ENCODE data around the gene EIF4A3.
A peak's percentile ranks its signal among the peaks of the same experiment; 100 is the strongest.

EIF4A3 gene

DNA sequence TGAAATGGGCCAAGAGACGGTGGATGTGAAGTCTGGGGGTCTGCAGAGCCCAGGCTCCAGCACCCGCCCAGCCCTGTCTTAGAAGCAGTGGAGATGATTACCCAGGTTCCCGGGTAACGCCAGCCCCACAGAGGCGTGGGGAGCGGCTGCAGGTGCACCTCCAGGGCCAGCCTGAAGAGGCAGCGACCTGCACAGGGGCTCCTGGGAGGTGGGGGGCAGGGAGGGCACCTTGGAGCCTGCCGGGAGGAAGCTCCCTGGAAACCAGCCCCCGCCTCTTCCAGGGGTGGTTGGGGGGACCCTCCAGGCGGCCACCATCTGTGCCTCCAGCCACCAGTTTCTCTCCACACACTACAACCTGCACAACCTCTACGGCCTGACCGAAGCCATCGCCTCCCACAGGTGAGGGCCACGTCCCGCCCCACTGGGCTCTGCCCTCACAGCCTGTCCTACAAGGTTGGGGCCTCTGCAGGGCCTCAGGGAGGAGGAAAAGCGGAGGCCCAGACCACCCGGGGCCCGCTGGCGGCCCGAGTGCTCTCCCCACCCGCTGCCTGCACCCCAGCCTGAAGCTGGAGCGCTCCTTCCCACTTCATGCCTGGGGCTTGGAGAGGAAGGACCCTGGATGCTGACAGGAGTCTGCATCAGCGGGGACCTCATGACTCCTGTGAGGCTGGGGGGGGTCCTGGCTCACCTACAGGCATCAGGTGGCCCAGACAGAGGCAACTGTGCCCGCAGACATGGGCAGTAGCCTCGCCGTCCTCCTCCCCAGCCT is 35.0 kb downstream of the EIF4A3 start:
- no peak for DNase-seq (ENCODE audit: low spot score)

DNA sequence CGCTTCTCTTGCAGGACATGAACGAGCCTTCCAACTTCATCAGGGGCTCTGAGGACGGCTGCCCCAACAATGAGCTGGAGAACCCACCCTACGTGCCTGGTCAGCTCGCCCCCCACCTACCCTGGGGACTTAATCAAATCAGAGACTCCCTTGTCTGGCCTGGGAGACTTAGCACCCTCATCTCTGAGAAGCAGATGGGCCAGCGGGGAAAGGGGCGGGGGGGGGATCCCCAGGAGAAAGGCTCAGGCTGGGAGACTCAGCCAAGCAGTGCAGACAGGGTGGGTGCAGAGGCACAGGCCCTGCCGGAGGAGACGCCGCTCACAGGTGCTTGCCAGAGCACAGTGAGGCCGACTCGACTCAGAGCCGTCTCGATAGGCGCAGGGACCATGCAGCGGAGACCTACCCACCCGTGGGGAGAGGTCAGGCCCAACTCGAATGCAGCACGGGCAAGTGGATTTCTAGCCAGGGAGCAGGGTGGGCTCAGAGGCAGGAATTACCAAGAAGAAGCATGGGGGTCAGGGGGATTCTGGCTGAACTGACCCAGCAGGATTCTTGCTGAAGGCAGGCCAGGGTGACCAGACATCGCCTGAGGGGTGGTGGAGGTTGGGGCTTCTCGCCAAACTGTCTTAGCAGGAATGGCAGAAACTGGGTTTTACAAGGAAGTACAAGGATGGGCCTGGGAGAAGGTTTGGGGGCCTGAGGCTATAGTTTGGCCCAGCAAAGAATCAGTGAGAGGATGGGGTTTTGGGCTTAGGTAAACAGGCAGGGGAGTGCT is 35.8 kb downstream of the EIF4A3 start:
- no peak for DNase-seq (ENCODE audit: low spot score)

DNA sequence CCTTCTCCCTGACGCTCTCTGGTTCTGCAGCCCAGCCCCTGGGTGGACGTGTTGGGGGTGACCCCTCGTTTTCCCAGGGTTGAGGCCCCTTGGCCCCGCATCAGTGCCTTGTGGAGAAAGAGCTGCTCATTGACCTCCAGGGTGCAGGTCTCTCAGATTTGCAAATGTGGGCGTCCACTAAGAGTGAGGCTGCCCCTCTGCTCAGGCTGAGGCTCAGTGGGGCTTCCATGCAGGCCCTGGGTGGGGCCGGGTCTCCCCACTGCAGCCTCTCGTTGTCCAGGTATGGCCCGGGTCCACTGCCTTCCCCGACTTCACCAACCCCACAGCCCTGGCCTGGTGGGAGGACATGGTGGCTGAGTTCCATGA is 36.5 kb downstream of the EIF4A3 start:
- DNase-seq (ENCODE audit: low spot score): no peak

DNA sequence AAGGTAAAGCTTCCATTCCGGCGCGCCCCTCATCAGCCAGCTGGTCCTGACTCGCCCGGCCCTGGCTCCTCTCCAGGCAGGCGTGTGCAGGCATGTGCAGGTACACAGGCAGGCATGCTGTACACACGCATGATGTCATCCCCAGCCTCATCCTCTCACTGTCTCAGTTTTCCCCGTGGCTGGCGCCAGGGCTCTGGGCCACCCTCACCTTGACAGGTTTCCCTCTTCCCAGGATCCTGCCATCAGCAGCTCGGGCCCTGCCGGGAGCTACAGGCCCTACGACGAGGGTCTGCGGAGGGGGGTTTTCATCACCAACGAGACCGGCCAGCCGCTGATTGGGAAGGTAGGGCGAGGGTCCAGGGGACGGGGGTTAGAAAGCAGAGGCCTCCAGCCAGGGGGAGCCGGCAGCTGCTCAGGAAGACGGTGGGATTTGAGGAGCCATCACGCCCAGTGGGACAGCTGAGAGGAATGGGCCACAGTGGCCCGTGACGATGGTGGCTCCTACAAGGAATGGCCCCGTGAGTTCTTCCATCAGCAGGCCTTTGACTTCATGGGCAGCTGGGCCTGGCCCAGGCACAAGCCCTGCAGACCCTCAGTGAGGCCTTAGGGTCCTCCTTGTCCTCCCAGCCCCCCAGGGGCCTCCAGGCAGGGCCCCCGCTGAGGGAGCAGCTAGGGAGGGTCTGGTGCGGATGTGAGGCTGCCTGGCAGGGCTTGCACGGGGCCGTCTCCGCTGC is 37.0 kb downstream of the EIF4A3 start:
- no peak for DNase-seq (ENCODE audit: low spot score)

DNA sequence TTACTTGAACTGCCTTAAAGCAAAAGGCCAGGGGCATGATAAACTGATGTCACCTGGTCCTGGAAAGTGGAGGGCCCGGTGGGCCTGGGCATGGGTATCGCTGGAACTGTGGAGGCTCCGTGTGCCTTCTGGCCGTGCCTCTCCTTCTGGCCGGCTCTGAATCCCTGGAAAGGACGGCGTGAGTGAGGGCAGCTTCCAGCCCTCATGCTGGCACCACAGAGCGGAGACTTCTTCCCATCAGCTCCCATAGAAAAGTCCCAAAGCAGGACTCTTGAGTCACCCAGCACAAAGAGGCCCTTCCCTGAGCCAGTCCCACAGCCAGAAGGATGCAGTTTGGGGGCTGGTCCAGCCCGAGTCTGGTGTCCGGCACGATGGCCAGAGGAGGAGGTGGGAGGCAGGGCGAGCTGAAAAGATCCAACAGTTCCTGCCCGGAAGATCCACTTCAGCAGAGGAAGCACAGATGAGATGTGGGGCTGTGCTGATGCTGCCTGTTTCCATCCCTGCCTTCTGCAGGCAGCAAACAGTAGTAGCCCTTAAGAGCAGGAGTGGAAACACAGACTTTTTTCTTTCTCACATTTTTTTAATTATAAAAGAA is 37.8 kb downstream of the EIF4A3 start:
- no peak for DNase-seq (ENCODE audit: low spot score)

DNA sequence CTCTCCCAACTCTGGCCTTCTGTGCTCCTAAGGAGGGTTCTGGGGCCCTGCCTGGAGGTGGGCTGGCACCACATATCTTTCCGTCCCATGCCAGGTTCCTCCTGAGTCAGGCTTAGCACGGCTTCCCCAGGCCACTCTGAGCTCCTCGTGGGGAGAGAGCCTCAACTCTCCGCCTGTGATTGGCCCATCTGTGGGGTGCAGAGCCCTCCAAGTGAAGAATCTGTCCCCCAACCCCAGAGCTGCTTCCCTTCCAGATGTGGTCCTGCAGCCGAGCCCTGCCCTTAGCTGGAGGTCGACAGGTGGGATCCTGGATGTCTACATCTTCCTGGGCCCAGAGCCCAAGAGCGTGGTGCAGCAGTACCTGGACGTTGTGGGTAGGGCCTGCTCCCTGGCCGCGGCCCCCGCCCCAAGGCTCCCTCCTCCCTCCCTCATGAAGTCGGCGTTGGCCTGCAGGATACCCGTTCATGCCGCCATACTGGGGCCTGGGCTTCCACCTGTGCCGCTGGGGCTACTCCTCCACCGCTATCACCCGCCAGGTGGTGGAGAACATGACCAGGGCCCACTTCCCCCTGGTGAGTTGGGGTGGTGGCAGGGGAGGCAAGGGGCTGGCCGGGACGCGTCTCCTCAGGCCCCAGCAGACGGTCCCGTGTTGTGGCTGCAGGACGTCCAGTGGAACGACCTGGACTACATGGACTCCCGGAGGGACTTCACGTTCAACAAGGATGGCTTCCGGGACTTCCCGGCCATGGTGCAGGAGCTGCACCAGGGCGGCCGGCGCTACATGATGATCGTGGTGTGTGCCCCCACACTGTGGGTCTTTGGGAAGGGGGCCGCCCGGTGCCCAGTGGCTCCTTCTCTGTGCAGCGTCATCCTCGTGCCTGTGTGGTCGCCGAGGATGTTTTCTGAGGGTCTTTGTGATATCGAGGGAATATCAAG is 38.6 kb downstream of the EIF4A3 start:
- DNase-seq (ENCODE audit: low spot score): no peak

DNA sequence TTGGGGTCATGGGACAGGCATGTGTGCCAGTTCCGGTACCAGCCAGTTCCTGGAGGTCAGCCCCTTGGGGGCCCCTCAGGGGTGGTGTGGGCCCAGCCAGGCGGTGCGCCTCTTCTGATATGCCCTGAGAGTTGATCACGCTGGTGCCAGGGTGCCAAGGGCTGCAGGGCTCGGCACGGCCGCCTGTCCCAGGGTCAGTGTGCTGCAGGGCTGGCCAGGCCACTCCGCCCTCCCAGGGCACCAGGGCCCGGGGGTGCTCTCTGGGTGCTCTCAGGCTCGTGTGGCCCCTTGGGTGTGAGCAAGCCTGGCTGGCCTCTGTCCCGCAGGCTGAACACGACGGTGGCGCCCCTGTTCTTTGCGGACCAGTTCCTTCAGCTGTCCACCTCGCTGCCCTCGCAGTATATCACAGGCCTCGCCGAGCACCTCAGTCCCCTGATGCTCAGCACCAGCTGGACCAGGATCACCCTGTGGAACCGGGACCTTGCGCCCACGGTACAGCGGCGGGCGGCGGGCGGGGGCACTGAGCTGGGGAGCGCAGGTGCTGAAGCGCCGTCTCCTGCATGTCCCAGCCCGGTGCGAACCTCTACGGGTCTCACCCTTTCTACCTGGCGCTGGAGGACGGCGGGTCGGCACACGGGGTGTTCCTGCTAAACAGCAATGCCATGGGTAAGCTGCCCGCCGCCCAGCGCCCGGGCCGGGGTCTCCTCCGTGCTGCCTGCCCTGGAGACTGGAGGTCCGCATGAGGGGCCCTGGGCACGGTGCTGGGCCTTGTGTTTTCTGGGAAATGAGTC is 39.5 kb downstream of the EIF4A3 start:
- no peak for DNase-seq (ENCODE audit: low spot score)

DNA sequence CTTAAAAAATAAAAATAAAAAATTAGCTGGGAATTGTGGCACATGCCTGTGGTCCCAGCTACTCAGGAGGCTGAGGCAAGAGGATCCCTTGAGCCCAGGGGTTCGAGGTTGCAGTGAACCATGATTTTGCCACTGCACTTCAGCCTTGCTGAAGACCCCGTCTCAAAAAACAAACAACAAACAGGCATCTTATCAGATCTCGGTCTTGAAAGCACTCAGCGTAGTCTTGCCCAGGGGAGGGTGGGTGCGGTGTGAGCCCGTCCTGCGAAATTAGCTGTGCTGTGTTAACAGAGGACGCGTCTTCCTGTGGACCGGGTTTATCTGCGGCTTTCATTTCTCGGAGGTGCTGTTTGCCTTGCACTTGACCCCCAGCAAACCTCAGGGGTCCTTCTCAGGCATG is 40.2 kb downstream of the EIF4A3 start:
- DNase-seq (ENCODE audit: low spot score): no peak

DNA sequence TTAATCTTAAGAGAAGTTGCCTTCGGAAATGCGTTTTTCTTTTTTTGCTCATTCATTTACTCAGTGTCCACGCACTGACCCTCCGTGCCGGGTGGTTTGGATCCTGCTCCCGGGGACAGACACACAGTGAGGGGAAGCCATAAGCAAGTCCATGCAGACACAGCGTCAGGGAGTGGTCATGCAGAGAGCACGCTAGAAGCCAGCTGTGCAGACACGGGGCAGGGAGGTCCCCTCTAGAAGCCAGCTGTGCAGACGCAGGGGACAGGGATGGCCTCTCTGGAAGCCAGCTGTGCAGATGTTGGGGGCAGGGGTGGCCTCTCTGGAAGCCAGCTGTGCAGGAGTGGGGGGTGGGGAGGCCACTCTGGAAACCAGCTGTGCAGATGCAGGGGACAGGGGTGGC is 40.8 kb downstream of the EIF4A3 start:
- DNase-seq (ENCODE audit: low spot score): no peak

DNA sequence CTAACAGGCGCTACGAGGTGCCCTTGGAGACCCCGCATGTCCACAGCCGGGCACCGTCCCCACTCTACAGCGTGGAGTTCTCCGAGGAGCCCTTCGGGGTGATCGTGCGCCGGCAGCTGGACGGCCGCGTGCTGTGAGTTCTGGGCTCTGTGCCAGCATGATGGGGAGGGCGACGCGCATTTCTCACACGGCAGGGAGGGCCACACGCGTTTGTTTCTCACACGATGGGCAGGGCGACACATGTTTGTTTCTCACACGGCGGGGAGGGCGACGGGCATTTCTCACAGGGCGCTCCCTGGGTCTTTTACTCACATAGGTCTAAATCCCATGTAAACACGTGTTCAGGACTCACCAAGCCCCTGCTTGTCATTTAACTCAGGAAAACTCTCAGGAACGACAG is 41.2 kb downstream of the EIF4A3 start:
- DNase-seq (ENCODE audit: low spot score): no peak

DNA sequence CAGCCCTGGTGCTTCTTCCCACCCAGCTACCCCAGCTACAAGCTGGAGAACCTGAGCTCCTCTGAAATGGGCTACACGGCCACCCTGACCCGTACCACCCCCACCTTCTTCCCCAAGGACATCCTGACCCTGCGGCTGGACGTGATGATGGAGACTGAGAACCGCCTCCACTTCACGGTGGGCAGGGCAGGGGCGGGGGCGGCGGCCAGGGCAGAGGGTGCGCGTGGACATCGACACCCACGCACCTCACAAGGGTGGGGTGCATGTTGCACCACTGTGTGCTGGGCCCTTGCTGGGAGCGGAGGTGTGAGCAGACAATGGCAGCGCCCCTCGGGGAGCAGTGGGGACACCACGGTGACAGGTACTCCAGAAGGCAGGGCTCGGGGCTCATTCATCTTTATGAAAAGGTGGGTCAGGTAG is 42.0 kb downstream of the EIF4A3 start:
- DNase-seq (ENCODE audit: low spot score): no peak

DNA sequence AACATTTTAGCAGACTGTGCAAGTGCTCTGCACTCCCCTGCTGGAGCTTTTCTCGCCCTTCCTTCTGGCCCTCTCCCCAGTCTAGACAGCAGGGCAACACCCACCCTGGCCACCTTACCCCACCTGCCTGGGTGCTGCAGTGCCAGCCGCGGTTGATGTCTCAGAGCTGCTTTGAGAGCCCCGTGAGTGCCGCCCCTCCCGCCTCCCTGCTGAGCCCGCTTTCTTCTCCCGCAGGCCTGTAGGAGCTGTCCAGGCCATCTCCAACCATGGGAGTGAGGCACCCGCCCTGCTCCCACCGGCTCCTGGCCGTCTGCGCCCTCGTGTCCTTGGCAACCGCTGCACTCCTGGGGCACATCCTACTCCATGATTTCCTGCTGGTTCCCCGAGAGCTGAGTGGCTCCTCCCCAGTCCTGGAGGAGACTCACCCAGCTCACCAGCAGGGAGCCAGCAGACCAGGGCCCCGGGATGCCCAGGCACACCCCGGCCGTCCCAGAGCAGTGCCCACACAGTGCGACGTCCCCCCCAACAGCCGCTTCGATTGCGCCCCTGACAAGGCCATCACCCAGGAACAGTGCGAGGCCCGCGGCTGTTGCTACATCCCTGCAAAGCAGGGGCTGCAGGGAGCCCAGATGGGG is 42.5 kb downstream of the EIF4A3 start:
- no peak for DNase-seq (ENCODE audit: low spot score)

DNA sequence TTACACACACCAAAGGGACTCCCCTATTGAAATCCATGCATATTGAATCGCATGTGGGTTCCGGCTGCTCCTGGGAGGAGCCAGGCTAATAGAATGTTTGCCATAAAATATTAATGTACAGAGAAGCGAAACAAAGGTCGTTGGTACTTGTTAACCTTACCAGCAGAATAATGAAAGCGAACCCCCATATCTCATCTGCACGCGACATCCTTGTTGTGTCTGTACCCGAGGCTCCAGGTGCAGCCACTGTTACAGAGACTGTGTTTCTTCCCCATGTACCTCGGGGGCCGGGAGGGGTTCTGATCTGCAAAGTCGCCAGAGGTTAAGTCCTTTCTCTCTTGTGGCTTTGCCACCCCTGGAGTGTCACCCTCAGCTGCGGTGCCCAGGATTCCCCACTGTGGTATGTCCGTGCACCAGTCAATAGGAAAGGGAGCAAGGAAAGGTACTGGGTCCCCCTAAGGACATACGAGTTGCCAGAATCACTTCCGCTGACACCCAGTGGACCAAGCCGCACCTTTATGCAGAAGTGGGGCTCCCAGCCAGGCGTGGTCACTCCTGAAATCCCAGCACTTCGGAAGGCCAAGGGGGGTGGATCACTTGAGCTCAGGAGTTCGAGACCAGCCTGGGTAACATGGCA is 43.4 kb downstream of the EIF4A3 start:
- no peak for DNase-seq (ENCODE audit: low spot score)

DNA sequence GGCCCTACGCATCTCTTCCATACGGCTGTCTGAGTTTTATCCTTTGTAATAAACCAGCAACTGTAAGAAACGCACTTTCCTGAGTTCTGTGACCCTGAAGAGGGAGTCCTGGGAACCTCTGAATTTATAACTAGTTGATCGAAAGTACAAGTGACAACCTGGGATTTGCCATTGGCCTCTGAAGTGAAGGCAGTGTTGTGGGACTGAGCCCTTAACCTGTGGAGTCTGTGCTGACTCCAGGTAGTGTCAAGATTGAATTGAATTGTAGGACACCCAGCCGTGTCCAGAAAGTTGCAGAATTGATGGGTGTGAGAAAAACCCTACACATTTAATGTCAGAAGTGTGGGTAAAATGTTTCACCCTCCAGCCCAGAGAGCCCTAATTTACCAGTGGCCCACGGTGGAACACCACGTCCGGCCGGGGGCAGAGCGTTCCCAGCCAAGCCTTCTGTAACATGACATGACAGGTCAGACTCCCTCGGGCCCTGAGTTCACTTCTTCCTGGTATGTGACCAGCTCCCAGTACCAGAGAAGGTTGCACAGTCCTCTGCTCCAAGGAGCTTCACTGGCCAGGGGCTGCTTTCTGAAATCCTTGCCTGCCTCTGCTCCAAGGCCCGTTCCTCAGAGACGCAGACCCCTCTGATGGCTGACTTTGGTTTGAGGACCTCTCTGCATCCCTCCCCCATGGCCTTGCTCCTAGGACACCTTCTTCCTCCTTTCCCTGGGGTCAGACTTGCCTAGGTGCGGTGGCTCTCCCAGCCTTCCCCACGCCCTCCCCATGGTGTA is 44.1 kb downstream of the EIF4A3 start:
- no peak for DNase-seq (ENCODE audit: low spot score)

DNA sequence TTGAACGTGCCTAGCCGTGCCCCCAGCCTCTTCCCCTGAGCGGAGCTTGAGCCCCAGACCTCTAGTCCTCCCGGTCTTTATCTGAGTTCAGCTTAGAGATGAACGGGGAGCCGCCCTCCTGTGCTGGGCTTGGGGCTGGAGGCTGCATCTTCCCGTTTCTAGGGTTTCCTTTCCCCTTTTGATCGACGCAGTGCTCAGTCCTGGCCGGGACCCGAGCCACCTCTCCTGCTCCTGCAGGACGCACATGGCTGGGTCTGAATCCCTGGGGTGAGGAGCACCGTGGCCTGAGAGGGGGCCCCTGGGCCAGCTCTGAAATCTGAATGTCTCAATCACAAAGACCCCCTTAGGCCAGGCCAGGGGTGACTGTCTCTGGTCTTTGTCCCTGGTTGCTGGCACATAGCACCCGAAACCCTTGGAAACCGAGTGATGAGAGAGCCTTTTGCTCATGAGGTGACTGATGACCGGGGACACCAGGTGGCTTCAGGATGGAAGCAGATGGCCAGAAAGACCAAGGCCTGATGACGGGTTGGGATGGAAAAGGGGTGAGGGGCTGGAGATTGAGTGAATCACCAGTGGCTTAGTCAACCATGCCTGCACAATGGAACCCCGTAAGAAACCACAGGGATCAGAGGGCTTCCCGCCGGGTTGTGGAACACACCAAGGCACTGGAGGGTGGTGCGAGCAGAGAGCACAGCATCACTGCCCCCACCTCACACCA is 44.8 kb downstream of the EIF4A3 start:
- DNase-seq (ENCODE audit: low spot score): peak; percentile 76

DNA sequence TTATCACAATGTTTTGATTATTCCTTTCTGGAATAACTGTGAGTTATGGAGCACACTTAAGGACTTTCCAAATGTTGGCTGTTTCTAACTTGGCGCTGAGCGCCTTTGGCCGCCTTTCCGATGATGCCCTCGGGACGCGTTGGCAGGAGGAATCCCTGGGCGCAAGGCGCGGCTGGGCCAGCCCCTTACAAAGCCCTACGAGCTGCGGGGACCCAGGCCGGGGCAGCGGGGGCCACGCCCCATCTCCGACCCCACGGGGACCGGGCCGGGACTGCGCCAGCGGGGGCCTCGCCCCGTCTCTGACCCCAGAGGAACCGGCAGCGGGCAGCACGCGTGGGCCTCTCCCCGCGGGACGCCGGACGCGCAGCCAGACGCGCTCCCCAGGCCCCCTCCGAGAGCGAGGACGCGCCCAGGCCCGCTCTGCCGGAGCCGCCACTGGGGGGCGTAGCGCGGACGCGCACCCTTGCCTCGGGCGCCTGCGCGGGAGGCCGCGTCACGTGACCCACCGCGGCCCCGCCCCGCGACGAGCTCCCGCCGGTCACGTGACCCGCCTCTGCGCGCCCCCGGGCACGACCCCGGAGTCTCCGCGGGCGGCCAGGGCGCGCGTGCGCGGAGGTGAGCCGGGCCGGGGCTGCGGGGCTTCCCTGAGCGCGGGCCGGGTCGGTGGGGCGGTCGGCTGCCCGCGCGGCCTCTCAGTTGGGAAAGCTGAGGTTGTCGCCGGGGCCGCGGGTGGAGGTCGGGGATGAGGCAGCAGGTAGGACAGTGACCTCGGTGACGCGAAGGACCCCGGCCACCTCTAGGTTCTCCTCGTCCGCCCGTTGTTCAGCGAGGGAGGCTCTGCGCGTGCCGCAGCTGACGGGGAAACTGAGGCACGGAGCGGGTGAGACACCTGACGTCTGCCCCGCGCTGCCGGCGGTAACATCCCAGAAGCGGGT is 45.6 kb downstream of the EIF4A3 start, which contains the start of gene GAA:
TSS of gene GAA (plus strand) at position 571 of the 935 bp plus-strand sequence. CDS start 3,006 bp downstream, outside the sequence.
- peak; percentile 84 for DNase-seq (ENCODE audit: low spot score)

DNA sequence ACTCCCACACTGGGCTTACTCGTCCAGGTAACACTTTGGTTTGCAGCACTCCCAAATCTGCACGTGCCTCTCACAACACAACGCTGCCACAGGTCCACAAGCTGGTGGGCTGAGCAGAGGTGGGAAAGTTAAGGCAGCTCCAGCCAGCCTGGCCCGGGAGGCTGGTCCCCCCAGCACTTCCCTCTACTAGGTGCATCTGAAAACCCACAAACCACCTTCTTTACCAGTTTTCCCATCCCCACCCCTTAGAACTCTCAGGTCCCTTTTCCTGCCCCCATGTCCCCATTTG is 46.9 kb downstream of the EIF4A3 start:
- DNase-seq (ENCODE audit: low spot score): no peak

All from RKO (cell line).